Jurkat, Clone E6-1 (cell line): ENCODE measurements around the gene TRAPPC2B. TPM values are rescaled to one million over a fixed set of nuclear protein-coding genes. Genes with fewer than 3 reads are reported as not detected.

ENCODE experiments used
- DNase-seq: peaks from one replicate; pipeline ENCODE4 v3.0.0-alpha.2; 2011; ENCODE audit warnings: low read depth, low spot score
- H3K4me3 ChIP-seq: 2 replicates; pipeline ENCODE4 v1.5.1; 2011; ENCODE audit warnings: mild to moderate bottlenecking, low read length, control low read depth, moderate library complexity
- polyA plus RNA-seq: library from polyadenylated mRNA; unstranded; fragments of >200 nt; gene quantifications from one replicate; pipeline ENCODE4 v1.2.1, GENCODE V29; 2012; ENCODE audit warnings: missing spikeins; ENCODE audit not compliant: insufficient read length, insufficient read depth

Gene TRAPPC2B
- 21.2 TPM for polyA plus RNA-seq

DNA sequence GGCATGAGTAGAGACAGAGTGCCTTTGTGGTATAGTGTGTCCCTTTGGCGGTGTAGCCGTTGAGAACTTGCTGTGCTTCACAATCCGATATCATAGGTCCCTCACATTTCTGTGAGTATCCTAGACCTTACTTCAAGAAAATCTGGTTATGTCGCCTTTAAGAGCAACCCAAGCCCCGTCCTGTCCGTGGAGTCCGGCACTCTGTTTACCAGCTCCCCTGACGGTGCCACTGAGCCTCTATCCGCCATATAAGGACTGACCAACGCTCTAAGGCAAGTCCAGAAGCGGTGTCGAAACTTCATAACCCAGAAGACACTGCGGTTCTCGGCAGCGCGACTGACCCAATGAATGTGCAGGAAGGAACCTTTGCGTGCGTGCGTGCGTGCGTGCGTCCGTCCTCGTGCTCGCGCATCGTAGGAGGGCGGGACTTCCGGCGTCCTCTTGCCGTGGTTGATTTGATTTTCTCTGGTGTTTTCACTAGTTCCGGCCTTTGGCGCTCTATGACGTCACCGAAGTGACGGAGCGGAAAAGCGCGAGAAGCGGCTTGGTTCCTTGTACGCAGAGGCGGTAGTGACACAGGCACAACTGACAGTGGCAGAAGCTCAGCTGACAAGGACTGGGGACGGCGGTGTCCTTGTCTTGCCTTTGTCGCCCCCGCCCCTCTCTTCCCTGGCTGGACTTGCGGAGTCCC is at the start of gene TRAPPC2B, which contains the start of gene ZNF547:
TSS of gene TRAPPC2B (plus strand) at position 555 of the 691 bp plus-strand sequence. CDS start 1,283 bp downstream, outside the sequence.
TSS of gene ZNF547 (plus strand) at position 555 of the 691 bp plus-strand sequence. CDS start 5,005 bp downstream, outside the sequence.
- peak within 1 kb of the TSS; percentile 91 for H3K4me3 ChIP-seq
- peak; percentile 99 for DNase-seq

DNA sequence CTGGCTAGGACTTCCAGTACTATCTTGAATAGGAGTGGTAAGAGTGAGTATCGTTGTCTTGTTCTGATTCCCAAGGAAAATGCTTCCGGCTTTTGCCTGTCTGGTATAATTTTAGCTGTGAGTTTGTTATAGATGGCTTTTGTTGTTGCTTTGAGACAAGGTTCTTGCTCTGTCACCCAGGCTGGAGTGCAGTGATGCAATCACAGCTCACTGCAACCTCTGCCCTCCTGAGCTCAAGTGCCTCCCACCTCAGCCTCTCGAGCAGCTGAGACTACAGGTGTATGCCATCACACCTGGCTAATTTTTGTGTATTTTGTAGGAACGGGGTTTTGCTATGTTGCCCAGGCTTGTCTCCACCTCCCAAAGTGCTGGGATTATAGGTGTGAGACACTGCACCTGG is 49.2 kb upstream of the TRAPPC2B start:
- no peak overlapping the region for H3K4me3 ChIP-seq
- DNase-seq, result no peak

DNA sequence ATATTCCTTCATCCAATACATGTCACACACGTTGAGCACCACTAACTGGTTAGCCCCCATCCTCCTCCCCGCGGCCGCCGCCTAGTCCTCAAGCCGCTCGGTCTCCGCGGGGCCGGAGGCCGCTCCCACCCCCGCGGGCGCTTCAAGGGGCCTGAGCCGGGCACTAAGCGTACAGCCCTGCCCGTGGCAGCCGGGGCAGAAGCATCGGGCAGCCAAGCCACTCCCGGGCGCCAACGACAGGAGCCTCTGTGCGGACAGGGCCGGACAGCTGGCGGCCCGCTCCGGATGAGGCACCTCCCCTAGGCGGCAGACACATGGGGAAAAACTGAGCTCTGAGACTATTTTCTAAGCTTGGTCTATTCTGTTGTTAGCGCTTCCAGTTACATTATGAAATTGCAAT is 45.8 kb upstream of the TRAPPC2B start:
- H3K4me3 ChIP-seq, result no peak overlapping the region
- no peak for DNase-seq

DNA sequence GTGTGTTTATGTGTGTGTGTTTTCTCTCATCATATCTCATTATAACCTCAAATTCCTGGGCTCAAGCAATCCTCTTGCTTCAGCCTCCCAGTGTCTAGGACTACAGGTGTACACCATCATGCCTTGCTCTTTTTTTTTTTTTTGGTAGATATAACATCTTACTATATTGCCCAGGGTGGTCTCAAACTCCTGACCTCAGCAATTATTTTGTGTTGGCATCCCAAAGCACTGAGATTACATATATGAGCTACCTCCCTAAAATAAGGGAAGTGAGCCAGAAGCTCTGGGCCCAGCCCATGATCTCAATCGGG is 43.5 kb upstream of the TRAPPC2B start:
- no peak for DNase-seq
- peak overlapping the region; percentile 89 for H3K4me3 ChIP-seq

DNA sequence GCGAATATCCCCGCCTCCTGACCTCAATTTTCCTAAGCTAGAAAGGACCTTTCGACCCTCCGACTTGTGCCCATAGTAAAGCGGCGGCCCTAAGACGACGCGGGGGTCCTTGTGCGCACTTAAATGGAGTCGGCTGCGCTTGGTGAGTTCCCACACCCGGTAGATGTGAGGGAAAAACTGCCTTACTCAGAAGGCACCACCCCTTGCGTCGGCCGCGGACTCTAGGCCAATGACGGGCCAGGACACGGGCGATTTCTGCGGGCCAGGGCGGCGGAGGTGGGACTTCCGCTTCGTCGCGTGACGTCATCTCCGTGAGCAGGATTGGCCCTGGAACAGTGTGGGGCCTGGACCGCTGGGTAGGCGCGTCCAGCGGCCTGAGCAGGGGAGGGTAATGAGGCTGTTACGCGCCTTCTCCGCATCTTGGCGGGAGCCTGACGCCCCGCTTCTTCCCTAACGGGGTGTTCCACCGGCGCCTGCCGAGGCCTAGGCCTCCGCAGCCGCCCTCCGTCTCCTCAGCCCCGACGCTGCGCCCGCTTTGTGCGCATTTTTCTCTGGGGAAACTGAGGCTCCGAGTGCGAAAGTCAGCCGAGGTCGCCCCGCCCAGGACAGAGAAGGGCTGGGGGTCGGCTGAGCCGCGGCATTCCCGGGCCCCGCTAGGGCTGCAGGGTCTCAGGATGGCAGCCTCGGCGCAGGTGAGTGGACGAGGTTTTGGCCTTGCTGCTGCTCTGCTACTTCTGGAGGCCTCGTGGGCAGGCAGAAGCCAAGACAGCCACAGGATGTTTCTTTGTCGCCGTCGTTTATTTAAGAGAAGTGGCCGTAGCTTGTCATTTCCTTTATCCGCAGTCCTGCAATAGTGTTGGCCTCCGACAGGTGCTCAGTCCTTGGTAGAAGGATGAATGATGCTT is 42.9 kb upstream of the TRAPPC2B start, which contains the start of gene ZNF543:
TSS of gene ZNF543 (plus strand) at position 293 of the 905 bp plus-strand sequence. CDS start at position 675, 382 bp downstream.
- peak within 1 kb of the TSS; percentile 89 for H3K4me3 ChIP-seq
- DNase-seq, result peak; percentile 93

DNA sequence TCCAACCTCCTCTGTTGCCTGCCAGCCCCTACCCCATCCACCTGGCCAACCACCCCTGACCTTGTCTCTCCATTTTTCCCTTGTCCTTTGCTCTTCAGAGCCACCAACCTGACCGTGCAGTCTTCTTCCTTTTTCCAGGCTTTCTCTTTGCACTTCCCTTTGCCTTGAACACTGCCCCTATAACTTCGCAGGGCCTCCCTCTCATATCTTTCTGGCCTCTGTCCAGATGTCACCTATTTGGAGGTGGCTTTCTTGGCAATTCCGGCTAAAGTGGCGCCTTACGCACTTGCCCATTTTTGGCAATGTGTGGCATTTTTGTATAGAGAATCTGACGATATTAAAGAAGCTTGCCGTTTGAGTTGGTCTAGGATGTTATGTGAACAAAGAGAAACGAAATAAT is 42.2 kb upstream of the TRAPPC2B start:
- H3K4me3 ChIP-seq, result peak overlapping the region; percentile 89
- no peak for DNase-seq

DNA sequence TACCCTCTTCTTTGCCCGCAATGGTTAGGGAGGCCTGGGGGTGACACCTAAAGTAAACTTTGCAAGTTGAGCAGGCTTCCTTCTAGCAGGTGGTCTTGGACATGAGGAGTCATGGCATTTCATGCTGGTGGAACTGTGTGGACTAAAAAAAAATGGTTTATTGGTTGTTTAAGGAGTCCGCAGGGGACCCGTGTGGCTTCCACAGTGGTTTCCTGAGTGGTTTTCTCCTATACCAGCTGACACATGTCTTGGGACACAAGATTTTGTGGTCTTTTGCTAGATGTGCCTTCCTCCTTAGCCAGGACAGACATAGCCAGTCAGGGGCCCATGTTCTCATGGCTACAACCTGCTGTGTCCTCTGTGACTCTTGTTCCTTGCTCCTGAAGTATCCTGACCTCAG is 41.6 kb upstream of the TRAPPC2B start:
- DNase-seq, result no peak
- peak overlapping the region; percentile 89 for H3K4me3 ChIP-seq

DNA sequence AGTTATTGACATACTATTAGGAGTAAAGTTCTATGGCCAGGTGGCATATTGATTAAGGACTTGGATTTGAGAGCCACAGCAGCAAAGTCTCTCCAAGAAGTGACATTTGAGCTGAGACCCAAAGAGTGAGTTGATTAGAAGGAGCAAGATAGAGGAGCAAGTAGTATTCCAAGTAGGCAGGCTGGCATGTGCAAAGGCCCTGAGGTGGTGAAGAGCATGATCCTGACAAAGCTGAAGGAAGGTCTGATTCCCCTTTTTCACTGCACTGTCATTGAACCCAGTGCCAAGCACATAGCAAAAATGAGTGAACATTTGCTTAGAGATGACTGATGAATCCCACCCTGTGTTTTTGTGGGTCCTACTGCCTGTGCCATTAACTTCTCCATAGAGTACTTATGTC is 38.4 kb upstream of the TRAPPC2B start:
- DNase-seq, result no peak
- no peak overlapping the region for H3K4me3 ChIP-seq

DNA sequence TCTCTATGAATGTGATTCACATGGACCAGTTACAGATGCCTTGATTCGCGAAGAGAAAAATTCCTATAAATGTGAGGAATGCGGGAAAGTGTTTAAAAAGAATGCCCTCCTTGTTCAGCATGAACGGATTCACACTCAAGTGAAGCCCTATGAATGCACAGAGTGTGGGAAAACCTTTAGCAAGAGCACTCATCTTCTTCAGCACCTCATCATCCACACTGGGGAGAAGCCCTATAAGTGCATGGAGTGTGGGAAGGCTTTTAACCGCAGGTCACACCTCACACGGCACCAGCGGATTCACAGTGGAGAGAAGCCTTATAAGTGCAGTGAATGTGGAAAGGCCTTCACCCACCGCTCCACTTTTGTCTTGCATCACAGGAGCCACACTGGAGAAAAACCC is 35.4 kb upstream of the TRAPPC2B start:
- no peak for DNase-seq
- H3K4me3 ChIP-seq, result no peak overlapping the region

DNA sequence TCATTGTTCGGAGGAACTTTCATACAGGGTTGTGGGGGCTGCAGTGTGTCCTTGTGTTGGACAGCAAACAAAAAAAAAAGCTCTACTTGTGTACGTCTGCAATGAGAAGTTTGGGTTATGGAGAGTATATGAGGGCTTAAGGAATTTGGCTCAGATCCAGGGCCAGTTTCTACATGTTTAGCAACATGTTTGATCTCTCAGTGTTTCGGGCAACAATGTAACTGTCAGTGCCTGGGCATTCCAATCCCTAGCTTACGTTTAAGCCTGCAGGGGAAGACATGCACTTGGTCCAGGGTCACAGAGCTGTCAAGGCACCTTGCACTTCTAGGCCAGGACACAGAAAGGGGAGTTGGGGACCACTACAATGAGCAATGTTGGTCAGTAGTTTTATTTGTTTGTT is 29.2 kb upstream of the TRAPPC2B start:
- H3K4me3 ChIP-seq, result no peak overlapping the region
- DNase-seq, result no peak

DNA sequence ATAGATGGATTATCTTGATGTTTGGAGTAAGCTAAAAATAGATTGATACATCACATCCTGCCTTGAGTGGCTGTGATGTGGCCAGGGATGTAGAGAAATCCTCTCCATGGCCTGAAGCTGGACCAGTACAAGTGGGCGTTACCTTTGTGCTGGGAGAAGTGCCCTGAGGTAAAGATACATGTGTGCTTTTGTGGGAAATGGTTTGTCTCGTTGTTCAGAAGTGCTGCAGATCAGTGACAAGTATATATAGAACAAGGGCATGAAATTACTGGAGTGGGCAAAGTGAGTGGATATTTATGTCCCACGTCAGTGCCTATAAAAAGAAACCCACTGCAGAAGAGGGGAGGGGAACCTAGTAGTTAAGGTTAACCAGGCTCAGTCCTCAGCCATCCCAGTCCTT is 24.5 kb upstream of the TRAPPC2B start:
- no peak for DNase-seq
- H3K4me3 ChIP-seq, result no peak overlapping the region

DNA sequence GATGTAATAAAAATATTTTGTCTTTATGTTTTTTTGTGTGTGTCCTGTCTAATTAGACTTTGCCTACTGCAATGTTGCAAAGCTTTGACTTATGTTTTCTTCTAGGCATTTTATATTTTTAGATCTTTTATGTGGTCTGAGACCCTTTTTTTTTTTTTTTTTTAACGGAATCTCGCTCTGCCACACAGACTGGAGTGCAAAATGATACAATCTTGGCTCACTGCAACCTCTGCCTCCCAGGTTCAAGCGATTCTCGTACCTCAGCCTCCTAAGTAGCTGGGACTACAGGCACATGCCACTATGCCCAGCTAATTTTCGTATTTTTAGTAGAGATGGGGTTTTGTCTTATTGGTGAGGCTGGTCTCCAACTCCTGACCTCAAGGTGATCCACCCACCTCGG is 20.8 kb upstream of the TRAPPC2B start:
- H3K4me3 ChIP-seq, result no peak overlapping the region; the same call in 1 of the 2 replicates

DNA sequence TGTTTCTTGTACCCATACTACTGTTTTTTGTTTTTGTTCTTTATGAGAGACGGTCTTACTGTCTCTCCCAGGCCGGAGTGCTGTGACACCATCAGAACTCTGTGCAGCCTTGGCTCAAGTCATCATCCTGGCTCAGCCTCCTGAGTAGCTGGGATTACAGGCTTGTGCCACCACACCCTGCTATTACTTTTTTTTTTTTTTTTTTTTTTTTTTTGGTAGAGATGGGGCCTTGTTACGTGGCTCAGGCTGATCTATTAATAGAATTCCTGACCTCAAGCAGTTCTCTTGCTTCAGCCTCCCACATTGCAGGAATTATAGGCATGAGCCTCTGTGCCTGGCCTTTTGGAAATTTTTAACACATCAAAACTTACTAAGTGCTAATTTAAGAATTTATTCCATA is 15.2 kb upstream of the TRAPPC2B start:
- no peak overlapping the region for H3K4me3 ChIP-seq
- DNase-seq, result no peak

More for the DNA sequence above, 20.8 kb upstream of the TRAPPC2B start:
- peak; percentile 61 for DNase-seq

DNA sequence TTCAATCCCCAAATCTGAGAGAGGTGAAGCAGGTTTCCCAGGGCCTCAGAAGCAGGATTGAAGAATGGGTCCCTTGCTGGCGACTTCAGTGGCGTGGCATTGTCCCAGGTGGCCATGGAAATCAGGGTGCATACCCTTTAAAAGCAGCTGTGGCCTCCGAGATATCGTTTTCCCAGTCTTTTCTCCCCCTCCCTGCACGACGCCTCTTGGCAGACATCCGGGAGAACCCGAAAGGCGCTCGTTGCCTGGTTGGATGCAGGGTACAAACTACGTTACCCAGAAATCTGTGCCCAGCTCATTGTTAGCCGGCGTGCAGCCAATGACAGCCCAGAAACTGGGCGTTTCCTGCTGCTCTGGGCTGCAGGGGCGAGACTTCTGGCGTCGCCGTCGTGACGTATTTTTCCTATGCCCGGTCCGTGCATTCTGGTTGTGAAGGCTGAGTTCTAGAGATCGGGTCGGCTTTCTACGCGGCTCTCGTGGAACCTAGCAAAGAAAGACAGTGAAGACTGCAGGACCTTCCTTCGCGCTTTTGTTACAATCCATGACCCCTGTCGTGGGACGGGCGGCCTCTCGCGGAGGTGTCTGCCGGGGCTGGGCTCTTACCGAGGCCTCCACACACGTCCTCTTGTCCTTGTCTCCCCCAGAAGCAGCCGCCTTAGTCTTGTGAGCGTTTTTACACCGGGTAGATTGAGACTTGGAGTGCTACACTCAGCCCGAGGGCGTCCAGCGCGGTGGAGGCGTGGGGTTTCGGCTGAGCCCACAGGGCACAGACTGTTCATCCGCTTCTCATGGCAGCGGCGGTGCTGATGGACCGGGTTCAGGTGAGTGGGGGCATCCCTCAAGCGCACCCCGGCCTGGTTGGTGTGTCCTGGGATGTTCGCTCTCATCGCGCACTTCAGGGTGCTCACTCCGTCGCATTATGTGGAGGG is 12.2 kb upstream of the TRAPPC2B start, which contains the start of gene ZNF304:
TSS of gene ZNF304 (plus strand) at position 395 of the 929 bp plus-strand sequence. CDS start at position 789, 394 bp downstream.
- peak; percentile 91 for DNase-seq
- H3K4me3 ChIP-seq, result peak within 1 kb of the TSS; percentile 95

DNA sequence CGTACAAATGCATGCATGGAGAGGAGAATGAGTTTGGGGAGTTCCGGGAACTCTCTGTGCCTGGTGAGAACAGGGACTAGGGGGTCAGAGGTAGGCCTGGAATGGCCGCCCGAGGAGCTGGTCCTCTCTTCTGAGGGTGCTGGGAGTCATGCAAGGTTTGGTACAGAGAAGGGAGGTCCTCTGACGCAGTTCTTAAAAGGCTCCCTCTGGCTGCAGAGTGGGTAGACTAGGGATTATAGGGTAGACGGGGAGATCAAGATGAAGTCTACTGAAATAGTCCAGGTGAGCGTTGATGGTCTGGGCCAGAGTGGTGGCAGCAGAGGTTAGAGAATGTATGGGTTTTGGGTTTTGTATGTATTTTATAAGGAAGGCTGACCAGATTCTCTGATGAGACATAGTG is 11.5 kb upstream of the TRAPPC2B start:
- no peak for DNase-seq
- peak overlapping the region; percentile 95 for H3K4me3 ChIP-seq

DNA sequence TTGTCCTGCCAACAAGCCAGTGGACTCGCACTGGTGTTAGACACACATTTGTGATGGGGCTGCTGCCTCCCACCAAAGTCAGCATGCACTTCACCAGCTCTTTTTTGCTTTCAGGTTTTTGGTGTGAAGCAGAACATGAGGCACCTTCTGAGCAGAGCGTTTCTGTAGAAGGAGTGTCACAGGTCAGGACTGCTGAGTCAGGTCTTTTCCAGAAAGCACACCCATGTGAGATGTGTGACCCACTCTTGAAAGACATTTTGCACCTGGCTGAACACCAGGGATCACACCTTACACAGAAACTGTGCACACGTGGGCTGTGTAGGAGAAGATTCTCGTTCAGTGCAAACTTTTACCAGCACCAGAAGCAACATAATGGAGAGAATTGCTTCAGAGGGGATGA is 7.4 kb upstream of the TRAPPC2B start:
- DNase-seq, result no peak
- H3K4me3 ChIP-seq, result no peak overlapping the region

DNA sequence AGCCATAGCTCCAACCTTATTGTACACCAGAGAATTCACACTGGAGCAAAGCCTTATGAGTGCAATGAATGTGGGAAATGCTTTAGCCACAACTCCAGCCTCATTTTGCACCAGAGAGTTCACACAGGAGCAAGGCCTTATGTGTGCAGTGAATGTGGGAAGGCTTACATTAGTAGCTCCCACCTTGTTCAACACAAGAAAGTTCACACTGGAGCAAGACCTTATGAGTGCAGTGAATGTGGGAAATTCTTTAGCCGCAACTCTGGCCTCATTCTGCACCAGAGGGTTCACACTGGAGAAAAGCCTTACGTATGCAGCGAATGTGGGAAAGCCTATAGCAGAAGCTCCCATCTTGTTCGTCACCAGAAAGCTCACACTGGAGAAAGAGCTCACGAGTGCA is 5.9 kb upstream of the TRAPPC2B start:
- DNase-seq, result no peak

DNA sequence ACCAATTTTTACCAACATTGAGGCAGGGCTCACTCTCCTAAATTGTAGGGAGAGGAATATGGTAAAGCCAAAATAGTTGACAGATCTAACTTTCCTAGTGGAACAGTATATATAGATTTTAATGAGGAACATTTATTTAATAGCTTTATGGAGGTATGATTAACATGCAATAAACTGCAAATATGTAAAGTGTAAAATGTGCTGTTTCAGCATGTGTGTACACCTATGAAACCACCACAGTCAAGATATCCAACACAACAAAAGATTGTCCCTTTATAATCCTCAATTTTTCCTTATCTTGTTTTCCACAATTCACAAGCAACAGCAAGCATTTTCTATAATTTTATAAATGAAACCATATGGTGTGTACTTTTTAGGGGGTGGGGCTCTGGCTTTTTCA is 4.1 kb upstream of the TRAPPC2B start:
- DNase-seq, result no peak
- H3K4me3 ChIP-seq, result no peak overlapping the region

More for the DNA sequence above, 5.9 kb upstream of the TRAPPC2B start:
- no peak overlapping the region for H3K4me3 ChIP-seq

DNA sequence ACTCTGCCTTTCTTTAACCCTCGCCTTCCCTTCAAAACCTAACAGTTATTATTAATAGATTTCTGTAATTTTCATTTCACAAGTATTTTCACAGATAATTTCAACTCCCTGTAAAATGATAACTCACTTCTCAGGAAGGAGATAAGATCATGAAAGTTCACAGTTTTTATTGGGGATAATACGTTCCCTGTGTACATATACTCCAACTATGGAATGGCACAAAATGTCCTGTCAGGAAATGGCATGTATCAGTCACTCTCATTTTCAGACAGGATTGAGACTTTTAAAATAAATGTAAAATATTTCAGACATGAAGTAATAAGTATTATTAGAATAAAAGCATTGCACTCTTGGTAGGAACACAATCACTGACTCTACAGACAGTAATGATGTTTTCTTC is 932 bp upstream of the TRAPPC2B start:
- DNase-seq, result no peak
- peak overlapping the region; percentile 91 for H3K4me3 ChIP-seq
